G401 (cell line): Measurements from ENCODE around the gene HRAS. TPM values are rescaled to one million over a fixed set of nuclear protein-coding genes. Genes with fewer than 3 reads are reported as not detected.
A peak's percentile ranks its signal among the peaks of the same experiment; 100 is the strongest.

Experiments
- DNase-seq: peaks from one replicate; pipeline ENCODE4 v3.0.0-alpha.2; 2015; ENCODE audit warnings: low spot score
- in situ Hi-C: cut with HindIII; loops from 2 replicates; pipeline ENCODE4 v1.10.0; 2016; ENCODE audit warnings: low sequenced_read_pairs, mixed read lengths
- total RNA-seq: library from RNA; depleted of rRNA; stranded (reverse); fragments of >200 nt; shearing (Covaris generic); gene quantifications from 2 replicates; pipeline ENCODE4 v1.2.3, GENCODE V29; 2014

The HRAS gene
- total RNA-seq, 1 experiment from 2014 or later = 51.7 TPM

DNA sequence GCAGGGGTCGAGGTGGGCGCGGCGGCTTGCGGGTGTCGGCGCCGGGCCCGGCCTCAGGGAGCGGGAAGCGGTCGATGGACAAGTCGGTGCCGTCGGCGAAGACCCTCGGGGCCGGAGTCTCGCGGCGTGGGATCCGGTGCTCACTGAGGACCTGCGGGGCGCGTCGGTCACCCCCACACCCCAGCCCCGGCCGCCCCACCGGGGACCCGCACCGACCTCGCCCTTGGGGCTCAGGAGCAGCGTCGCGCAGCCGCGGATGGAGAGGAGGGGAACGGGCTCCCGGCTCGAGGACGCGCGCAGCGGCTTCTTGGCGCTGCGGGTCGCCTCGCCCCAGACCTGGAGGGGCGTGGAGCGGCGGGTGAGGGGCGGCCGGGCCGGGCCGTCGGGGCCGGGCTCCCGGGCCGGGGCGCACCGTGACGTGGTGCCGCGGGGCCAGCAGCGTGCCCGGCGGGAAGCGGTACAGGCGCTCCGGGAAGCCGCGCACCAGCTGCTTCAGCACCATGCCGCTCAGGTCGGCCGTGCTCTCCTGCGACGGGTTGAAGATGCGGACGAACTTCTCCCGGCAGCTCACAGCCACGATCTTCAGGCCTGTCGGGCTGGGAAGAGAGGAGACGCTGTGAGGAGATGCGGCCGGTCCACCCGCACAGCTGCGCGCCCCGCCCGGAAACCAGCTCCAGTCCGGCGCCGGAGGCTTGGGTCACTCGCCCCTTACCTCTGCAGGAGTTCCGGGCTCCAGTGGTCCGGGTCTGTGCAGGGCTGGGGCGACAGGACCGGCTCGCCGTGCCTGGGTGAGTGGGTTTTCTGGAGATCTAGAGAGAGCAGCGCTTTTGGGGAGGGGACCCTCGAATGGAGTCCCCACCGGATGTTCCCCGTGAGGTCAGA lies 20.6 kb upstream of the HRAS start:
- in situ Hi-C loops = no loop called here
- no peak for DNase-seq

DNA sequence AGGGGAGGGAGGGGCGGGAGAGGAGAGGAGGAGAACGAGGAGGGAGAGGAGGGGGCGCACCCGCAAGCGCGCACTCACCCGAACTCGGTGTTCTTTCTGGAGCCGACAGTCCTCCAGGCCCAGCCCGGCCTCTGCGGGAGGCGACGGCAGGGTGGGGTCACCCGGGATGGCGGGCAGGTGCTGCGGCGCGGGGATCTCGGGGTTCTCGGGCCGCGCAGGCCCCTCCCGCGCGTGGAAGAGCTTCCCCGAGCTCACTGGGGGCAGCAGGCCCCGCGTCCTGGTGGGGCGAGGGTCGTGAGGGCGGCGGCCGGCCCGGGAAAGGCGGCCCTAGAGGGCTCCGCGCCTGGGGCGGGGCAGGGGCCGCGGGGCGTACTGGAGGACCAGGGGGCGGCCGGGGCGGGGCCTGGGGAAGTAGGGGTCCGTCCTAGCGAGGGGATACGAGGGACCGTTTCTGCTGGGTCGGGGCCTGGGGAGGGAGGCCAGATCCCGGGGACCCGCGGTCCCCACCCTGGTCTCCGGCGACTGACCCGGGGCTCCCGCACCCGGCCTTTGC lies 19.9 kb upstream of the HRAS start:
- DNase-seq = no peak
- in situ Hi-C loops = no loop called here

DNA sequence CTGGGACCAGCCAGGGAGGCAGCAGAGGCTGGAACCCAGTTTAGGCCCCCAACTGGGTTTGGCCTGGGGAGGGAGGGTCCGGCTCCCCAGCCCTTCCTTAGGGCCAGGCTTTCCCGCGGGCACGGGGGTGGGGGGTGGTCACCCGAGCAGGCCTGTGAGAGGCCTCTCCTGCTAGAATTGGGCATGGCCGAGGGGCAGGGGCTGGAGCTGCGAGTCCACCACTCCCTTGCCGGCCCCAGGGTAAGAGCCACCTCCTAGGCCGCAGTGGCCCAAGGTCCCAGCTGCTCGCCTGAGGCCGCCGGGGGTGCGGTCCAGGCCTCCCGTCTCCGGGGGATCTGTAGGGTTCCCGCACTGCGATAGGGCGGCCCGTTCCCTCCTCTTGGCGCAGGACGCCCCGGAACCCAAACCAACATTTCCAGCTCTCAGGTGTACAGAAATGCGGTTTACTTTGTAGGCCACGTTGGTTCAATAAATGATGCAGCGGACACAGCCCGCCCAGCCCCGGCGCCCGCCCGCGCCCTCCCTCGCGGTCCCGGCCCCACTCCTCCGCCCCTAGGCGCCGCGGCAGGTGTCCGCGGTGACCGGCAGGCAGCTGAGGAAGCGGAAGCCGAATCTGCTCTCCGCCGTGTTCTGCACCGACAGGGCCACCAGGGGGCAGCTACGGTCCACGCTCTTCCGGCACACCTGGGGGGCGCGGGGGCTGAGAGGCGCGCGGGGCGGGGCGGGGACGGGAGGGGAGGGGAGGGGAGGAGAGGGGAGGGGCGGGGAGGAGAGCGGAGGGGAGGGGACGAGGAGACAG lies 19.3 kb upstream of the HRAS start:
- peak; percentile 76 for DNase-seq
- in situ Hi-C loops = no loop called here

DNA sequence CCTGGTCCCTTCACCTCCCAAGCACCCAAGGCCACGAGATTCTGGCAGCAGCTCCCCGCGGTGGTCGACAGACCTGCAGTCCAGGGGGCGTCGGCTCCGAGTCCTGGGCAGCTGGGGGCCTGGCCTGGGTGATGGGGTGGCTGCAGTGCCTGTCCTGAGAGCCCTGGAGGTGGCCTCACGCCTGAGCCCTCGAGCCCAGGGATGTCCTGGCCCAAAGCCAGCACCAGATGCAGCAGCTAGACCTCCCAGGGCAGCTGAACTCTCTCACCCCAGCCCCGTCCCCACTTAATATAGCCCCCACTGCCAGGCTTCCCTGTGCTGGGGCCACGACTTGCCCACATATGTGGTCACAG lies 18.6 kb upstream of the HRAS start:
- no peak for DNase-seq
- in situ Hi-C loops = no loop called here

DNA sequence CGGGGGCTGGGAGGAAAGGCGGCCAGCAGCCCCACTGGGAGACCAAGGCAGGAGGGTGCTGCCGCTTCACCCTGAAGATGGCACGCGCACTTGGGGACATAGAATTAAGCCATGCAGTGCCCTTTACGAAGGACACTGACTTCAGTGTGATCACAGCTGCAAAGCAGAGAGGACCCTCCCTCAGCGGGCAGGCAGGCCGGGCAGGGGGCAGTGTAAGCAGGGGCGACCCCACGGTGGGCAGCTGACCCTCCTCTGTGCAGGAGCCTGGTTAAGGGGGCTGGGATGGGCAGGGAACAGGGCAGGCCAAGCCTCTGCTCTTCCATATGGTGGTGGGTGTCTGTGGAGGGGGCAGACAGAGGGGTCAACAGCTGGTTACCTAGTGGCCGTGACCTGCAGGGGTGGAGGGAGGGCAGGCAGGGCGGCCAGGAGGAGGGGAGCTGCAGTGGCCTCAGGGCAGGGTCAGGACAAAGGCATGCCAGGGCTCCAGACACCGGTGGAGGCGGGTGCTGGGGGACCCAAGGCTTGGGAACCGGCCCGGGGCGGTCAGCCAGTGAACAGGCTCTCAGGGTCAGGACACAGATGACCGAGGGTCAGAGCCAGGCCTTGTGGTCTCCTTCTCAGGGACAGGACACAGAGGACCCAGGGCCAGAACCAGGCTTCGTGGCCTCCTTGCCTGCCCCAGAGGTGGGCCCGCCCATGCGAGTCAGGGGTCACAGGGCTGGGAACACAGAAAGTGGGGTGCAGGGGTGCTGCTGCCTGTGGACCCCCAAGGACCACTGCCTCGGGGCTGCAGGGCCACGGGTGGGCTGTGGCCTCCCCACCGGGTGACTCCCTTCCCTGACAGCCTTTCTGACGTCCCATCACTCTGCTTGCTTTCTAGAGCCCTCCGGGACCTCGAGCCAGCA lies 18.0 kb upstream of the HRAS start:
- in situ Hi-C loops = no loop called here
- DNase-seq = no peak

DNA sequence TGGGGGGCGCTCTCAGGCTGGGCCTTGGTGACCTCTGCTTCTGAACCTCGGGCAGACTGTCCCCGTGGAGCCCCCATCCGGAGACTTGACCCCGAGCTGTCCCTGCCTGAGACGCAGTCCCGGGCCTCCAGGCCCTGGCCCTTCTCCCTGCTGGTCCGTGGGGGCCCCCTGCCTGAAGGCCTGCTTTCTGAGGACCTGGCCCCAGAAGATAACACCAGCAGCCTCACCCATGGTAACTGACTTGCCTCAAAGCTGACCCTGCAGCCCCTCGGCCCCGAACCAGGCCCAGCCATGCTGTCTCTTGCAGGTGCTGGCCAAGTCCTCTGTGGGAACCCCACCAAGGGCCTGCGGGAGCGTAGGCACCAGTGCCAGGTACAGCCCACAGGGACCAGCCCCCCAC lies 16.2 kb upstream of the HRAS start:
- DNase-seq = no peak
- in situ Hi-C loops = no loop called here

DNA sequence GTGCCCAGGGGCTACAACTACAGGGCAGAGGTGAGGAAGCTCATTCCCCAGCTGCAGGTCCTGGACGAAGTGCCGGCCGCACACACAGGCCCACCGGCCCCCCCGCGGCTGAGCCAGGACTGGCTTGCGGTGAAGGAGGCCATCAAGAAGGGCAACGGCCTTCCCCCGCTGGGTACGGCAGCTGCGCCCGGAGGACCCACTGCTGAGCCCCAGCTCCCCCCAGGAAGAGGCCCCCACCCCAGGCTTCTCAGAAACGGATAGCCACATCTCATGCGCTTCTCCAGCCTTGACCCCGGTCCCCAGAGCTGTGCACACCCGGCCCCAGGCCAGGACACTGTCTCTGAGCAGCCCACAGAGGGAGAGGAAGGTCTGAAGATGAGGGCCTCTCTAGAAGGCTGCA lies 15.8 kb upstream of the HRAS start:
- DNase-seq = no peak
- in situ Hi-C loops = no loop called here

DNA sequence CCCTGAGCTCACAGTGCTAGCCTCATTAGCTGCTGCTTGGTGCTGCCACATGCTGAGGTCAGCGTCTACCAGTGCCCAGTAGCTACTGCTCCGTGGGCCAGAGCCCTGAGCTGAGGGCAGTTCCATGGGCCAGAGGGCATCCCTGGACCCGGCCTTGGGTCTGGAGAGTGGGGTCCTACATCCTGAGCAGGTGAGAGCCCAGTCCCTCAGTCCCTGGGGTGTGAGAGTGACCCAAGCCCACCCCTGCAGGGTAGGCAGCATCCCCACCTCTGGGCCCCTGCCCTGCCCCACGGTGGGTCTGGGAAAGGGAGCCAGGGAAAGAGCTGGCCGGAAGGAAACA lies 15.3 kb upstream of the HRAS start:
- in situ Hi-C loops = no loop called here
- DNase-seq = no peak

DNA sequence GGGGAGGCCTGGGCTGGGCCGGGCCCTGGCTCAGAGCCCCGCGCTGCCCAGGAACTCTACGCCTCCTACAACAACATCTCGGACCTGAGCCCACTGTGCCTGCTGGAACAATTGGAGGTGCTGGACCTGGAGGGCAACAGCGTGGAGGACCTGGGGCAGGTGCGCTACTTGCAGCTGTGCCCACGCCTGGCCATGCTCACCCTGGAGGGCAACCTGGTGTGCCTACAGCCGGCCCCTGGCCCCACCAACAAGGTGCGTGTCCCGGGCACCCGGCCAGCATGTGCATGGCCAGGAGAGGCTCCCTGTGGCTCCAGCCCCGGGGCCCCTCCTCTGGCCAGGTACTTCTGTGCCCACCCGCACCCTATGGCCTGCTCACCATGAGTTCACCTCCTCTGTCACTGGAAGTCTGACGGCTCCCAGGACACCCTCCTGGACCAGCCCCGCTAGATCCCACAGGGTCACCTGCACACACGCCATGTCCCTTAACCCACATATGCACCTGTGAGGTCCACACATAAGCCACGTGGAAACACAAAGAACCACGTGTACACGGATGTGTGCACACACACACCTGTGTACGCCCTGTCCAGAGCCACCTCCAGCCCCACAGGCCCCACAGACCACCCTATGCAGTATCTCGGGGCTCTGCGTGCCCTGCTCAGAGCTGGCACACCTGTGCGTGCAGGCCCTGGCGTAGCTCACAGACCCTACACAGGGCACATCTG lies 14.8 kb upstream of the HRAS start:
- in situ Hi-C loops = no loop called here
- no peak for DNase-seq

DNA sequence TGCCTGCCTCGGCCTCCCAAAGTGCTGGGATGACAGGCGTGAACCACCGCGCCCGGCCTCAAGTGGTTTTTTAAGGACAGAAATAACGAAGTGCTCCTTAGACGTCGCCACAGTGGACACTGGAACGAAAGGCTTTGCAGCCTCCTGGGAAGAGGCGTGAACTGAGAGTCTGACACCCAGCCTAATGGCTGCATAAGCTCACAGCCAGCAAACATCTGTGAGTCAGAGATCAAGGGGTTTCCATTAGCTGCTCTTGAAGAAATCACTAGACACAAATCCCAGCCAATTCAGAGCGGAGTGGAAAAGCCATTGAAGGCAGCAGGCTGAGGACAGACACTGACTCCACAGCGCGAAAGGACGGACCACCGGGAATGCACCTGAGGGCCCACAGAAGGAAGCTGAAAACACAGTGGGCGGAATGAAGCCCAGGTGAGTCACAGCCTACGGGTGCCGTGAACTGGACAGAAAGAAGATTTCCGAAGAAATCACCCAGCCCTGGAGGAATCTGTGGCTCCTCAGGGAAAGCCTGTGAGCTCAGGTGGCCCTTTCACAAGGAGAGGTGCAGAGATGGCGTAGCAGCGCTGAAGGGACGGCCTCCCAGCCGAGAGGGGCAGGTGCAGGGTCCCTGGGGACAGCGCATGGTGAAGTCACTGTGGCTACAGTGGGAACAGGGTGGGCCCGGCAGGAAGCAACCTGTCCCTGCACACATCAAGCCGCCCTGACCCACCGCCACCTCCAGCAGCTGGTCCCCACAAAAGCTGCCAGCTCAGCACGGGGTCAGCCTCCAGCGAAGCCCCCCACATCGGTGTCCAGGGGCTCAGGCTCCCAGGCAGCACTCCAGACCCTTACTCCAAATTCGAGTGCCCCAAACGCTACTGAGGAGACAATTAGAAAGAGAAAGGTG lies 13.6 kb upstream of the HRAS start:
- DNase-seq = no peak
- in situ Hi-C loops = no loop called here

DNA sequence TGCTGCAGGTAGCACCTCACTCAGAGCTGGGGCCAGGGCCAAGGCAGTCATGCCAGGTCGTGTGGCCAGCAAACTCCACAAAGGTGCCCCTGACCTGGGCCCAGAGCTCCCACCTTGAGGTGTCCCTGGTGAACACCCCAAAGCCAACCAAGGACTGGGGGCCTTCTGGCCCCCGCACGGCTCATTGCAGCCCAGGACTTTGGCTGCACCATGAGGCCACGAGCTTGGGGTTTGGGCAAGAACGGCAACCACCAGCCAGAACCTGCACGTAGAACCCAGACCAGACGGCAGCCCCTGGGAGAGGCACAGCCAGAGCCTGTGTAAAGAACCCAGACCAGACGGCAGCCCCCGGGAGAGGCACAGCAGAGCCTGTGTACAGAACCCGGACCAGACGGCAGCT lies 9.8 kb upstream of the HRAS start:
- DNase-seq = no peak
- in situ Hi-C loops = no loop called here

DNA sequence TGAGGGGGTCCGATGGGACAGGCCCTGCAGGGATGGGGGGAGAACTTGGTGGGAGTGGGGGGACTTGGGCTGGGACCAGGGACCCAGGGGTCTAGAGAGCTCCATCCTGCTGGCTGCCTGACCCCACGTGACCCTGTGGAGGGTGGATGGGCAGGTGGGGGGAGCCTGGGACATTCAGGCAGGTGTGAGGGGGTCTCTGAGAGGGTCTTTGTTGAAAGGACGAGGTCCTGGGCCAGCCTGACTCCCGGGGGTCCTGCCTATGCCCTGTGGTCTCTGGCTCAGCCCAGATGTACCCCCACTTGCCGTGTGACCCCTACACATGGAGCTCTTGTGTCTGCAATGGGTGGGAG lies 9.4 kb upstream of the HRAS start:
- DNase-seq = no peak
- in situ Hi-C loops = no loop called here

DNA sequence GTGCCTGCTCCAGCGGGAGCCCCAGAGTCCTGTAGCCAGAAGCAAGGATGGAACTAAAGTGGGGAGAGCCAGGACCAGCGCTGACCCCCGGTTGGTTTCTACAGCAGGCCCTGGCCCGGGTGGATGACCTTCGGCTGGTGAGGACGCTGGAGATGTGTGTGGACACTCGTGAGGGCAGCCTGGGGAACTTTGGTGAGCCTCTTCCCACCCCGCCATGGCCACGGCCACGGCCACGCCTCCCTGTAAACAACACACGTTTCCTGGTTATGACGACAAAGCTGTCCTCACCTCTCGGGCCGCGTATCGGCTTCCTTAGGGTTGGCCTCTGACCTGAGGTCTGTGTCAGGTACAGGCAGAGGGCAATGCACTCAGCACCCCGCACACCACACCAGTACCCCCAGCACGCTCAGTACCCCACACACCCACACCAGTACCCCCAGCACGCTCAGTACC lies 6.1 kb upstream of the HRAS start:
- no peak for DNase-seq
- in situ Hi-C loops = no loop called here

DNA sequence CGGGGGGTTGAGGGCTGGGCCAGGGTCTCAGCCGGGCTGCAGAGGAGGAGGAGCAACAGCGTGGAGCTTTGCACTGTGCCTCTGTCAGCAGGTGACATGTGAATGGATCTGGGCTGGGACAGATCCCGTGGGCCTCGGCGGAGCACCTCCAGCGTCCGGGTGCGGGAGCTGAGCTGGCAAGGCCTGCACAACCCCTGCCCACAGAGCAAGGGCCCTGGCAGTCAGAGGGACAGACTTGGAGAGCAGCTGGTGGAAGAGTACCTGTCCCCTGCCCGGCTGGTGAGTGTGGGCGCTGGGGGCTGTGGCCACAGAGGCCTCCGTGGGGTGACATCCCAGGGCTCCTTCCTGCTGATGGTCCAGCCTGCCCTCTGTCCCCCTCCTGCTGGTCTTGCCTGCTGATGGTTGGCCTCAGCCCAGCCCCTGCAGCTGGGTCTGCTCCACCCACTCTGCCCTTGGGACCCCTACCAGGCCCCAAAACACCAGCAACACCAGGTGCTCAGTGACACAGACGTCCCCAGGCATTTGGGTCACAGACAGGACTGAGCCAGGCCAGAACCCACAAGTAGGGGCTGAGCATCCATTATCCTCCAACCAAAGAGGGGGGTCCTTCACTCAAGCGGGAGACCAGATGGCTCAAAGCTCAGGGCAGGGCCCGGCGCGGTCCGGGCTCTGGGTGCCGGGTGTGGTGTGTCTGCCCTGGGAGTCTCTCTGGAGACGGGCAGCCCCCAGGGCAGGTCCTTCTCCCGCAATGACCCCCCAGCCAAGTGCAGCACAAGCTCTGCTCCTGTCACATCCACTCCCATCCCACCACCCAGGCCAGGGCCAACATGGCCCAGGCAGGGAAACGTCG lies 5.4 kb upstream of the HRAS start:
- in situ Hi-C loops = no loop called here
- no peak for DNase-seq

DNA sequence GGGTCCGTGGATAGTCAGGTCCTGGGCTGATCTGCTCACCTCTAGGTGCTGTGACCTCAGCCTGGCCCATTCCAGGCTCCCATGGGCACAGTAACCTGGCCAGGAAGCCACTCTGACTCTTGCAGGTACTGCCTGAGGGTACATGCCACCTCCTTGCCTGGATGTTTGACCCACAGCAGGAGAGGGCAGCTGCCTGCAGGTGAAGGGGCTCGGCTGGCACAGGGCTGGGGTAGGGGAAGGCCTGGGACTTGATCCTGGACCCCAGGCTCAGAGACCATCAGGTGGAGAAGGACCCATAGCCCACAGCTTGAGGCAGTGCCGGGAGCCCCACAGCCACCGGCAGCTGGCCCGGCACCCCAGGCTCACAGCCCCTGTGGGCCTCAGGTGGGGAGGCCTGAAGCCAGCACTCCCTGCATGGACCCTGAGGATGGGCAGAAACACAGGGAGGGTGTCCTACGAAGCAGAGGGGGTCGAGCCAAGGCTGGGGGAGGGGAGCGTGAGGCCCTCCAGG lies 4.7 kb upstream of the HRAS start:
- in situ Hi-C loops = no loop called here
- no peak for DNase-seq

DNA sequence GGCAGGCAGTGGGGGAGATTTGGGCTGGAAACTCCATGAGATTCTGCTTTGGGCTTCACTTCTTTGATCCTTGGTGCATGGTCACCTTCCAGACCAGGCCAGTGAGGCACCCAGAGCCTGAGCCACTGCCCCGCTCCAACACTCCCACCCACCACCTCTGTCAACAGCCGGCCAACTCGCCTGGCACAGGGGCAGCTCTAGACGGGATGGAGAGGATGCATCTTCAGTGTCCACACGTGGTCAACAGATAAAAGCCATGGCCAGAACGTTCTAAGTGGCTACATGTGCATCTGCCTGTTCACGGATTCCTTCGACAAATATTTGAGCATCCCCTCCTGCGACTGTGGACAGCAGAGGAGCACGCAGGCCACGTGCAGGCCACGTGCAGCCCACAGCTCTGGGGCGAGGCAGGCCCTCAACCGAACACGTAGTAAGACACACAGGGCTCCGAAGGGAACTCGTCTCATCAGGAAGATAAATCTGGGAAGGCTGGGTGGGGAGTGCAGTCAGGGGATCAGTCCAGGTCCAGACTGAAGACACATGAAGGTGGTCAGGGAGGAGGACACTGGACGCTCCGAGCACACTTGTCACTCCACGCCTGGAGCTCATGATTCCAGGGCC lies 3.2 kb upstream of the HRAS start:
- DNase-seq = no peak
- in situ Hi-C loops = no loop called here
